Measurements from ENCODE around the gene EIPR1. TPM values are rescaled to one million over a fixed set of nuclear protein-coding genes. Genes with fewer than 3 reads are reported as not detected.
"Not testable (repeated sequence)": the region's sequence is repeated elsewhere in the genome, so short reads cannot be mapped to it uniquely, and the experiment has no call there.

EIPR1 gene
- total RNA-seq, 2 experiments from 2014 or later, result 38.3 to 43.1 TPM

GRCh38 chr2:3387644-3388411 lies 10.2 kb upstream of the EIPR1 start:
- H3K9me3 Mint-ChIP-seq, result no peaks in the 10 kb centered on the region
- H3K27ac Mint-ChIP-seq, result no peak overlapping the region
- H3K36me3 Mint-ChIP-seq, result peaks cover 16% of the 10 kb centered on the region
- H3K4me1 Mint-ChIP-seq, result peaks cover 29% of the 10 kb centered on the region
- no peak for DNase-seq
- H3K27me3 Mint-ChIP-seq, result no peaks in the 10 kb centered on the region
- H3K4me3 Mint-ChIP-seq, result no peak overlapping the region

- Mint-ChIP-seq H3K27ac (no peak overlapping the region), H3K9me3 (no peaks in the 10 kb centered on the region), H3K27me3 (no peaks in the 10 kb centered on the region), H3K4me3 (no peak overlapping the region), H3K36me3 (peaks cover 16% of the 10 kb centered on the region), H3K4me1 (peaks cover 24% of the 10 kb centered on the region)
- no peak for DNase-seq
Measured at GRCh38 chr2:3387011-3387410, 9.4 kb upstream of the EIPR1 start.

GRCh38 chr2:3386448-3386958 lies 8.9 kb upstream of the EIPR1 start:
- Mint-ChIP-seq H3K27me3 (no peaks in the 10 kb centered on the region), H3K36me3 (peaks cover 20% of the 10 kb centered on the region), H3K4me1 (peaks cover 24% of the 10 kb centered on the region), H3K9me3 (no peaks in the 10 kb centered on the region), H3K27ac (no peak overlapping the region), H3K4me3 (no peak overlapping the region)
- no peak for DNase-seq

DNA sequence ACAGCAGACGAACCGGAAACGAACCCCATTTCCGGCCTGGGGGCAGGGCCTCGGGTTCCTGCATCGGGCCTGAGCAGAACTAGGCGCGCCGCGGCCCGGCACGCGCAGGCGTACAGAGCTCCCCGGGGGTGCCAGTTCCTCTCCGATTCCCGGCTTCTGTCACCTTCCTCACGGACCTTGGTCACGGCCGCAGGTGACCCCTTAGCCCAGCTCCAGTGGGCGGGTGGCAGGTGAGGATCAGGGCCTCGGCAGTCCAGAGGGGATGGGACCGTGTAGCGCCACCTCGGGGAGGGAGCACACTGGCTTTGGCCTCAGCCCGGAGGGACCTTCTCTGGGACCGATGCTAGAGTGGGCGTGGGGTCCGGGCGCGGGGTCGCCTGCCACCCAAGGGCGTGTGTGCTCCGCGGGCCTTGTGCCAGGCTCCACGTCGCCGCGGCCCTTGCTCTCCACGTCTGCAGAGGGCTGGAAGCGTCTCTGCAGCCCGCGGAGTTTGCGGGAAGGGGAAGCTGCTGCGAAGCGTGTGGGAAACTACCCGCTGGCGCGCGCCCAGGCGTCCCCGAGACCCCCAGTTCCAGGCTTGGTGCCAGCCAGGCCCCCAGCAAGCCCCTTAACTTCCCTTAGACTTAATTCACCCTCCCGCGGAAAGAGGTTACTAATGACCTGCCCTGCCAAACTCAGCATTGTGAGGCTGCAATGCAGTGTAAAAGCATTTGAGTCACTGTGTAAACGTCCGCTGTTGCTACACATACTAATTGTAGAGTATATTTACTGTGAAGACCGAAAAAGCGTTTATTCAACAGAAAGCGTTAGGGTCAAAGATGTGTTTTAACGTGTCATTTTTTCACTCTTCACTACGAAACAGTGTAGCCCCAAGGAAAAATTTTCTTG lies 2.3 kb upstream of the EIPR1 start, which contains the start of gene TRAPPC12:
Gene TRAPPC12 (plus strand): TSS at position 48 of the 888 bp plus-strand sequence. CDS start 7,930 bp downstream, outside the sequence.
- peak within 1 kb of the TSS; percentile 98 for H3K27ac Mint-ChIP-seq
- H3K4me1 Mint-ChIP-seq, result peaks cover 43% of the 10 kb centered on the region
- no peaks in the 10 kb centered on the region for H3K27me3 Mint-ChIP-seq
- H3K4me3 Mint-ChIP-seq, result peak within 1 kb of the TSS; percentile 99
- H3K36me3 Mint-ChIP-seq, result peaks cover 12% of the 10 kb centered on the region
- H3K9me3 Mint-ChIP-seq, result no peaks in the 10 kb centered on the region
- DNase-seq, result peak; percentile 94

GRCh38 chr2:3379339-3379646 lies 1.7 kb upstream of the EIPR1 start:
- Mint-ChIP-seq H3K4me1 (peaks cover 38% of the 10 kb centered on the region), H3K36me3 (peaks cover 12% of the 10 kb centered on the region), H3K9me3 (no peaks in the 10 kb centered on the region), H3K4me3 (peak overlapping the region; percentile 99), H3K27me3 (no peaks in the 10 kb centered on the region), H3K27ac (peak overlapping the region; percentile 98)
- no peak for DNase-seq

- Mint-ChIP-seq H3K27me3 (no peaks in the 10 kb centered on the region), H3K4me3 (peak overlapping the region; percentile 99), H3K27ac (peak overlapping the region; percentile 98), H3K9me3 (no peaks in the 10 kb centered on the region), H3K4me1 (peaks cover 34% of the 10 kb centered on the region), H3K36me3 (peaks cover 10% of the 10 kb centered on the region)
- DNase-seq, result peak; percentile 42
Measured at GRCh38 chr2:3377279-3377611, 373 bp downstream of the EIPR1 start.

GRCh38 chr2:3376821-3377220 lies 797 bp downstream of the EIPR1 start:
- peak overlapping the region; percentile 98 for H3K27ac Mint-ChIP-seq
- H3K4me1 Mint-ChIP-seq, result peaks cover 33% of the 10 kb centered on the region
- peak overlapping the region; percentile 99 for H3K4me3 Mint-ChIP-seq
- no peaks in the 10 kb centered on the region for H3K9me3 Mint-ChIP-seq
- DNase-seq, result no peak
- peaks cover 9% of the 10 kb centered on the region for H3K36me3 Mint-ChIP-seq
- no peaks in the 10 kb centered on the region for H3K27me3 Mint-ChIP-seq

GRCh38 chr2:3369340-3370181 lies 8.1 kb downstream of the EIPR1 start:
- H3K36me3 Mint-ChIP-seq, result peaks cover 27% of the 10 kb centered on the region
- H3K27ac Mint-ChIP-seq, H3K4me3 Mint-ChIP-seq, H3K27me3 Mint-ChIP-seq, H3K9me3 Mint-ChIP-seq, DNase-seq: not testable (repeated sequence)
- peaks cover 12% of the 10 kb centered on the region for H3K4me1 Mint-ChIP-seq

DNA sequence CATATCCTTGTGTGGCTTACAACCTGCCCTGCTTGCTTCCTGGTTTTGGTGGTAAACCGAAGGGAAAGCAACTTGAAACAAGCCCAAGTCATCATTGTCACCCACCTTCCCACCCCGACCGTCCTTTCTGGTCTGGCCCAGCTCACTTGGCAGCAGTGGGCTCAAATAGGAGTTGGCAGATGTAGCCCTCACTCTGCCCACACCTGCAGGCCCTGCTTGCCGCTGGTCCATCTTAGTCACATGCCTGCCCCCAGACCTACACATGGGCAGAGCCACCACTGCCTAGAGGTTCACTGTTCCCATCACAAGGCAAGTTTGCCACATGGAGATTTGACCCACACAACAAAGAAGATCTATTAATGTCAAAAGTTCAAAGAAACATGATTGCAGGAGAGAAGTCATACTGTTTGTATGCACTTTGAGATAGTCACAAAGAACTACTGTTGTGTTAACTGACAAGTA lies 9.3 kb downstream of the EIPR1 start:
- no peak for DNase-seq
- peaks cover 15% of the 10 kb centered on the region for H3K4me1 Mint-ChIP-seq
- no peak overlapping the region for H3K27ac Mint-ChIP-seq
- no peaks in the 10 kb centered on the region for H3K9me3 Mint-ChIP-seq
- peaks cover 27% of the 10 kb centered on the region for H3K36me3 Mint-ChIP-seq
- no peaks in the 10 kb centered on the region for H3K27me3 Mint-ChIP-seq
- no peak overlapping the region for H3K4me3 Mint-ChIP-seq

DNA sequence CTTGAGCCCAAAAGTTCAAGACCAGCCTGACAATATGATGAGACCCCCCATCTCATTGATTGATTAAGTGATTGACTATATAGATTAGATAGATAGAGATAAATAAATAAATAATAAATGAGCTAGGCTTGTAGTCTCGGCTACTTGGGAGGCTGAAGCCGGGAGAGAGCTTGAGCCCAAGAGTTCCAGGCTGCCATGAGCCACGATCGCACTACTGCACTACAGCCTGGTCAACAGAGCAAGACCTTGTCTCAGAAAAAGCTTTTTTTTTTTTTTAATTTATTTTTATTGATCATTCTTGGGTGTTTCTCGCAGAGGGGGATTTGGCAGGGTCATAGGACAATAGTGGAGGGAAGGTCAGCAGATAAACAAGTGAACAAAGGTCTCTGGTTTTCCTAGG lies 12.4 kb downstream of the EIPR1 start:
- Mint-ChIP-seq H3K27ac (no peak overlapping the region), H3K9me3 (no peaks in the 10 kb centered on the region), H3K27me3 (no peaks in the 10 kb centered on the region), H3K4me1 (peaks cover 31% of the 10 kb centered on the region), H3K36me3 (peaks cover 16% of the 10 kb centered on the region), H3K4me3 (no peak overlapping the region)
- no peak for DNase-seq

- Mint-ChIP-seq H3K9me3 (no peaks in the 10 kb centered on the region), H3K4me3 (no peak overlapping the region), H3K27me3 (no peaks in the 10 kb centered on the region), H3K27ac (no peak overlapping the region), H3K36me3 (peaks cover 5% of the 10 kb centered on the region), H3K4me1 (peaks cover 43% of the 10 kb centered on the region)
- no peak for DNase-seq
Measured at GRCh38 chr2:3361518-3362389, 15.9 kb downstream of the EIPR1 start.

GRCh38 chr2:3357926-3358325 lies 19.7 kb downstream of the EIPR1 start:
- Mint-ChIP-seq H3K4me3 (no peak overlapping the region), H3K27me3 (no peaks in the 10 kb centered on the region), H3K27ac (no peak overlapping the region), H3K4me1 (peaks cover 37% of the 10 kb centered on the region), H3K9me3 (no peaks in the 10 kb centered on the region), H3K36me3 (peaks cover 16% of the 10 kb centered on the region)
- no peak for DNase-seq

- Mint-ChIP-seq H3K36me3 (peaks cover 20% of the 10 kb centered on the region), H3K4me1 (peaks cover 32% of the 10 kb centered on the region)
- not testable (repeated sequence) for H3K4me3 Mint-ChIP-seq, H3K27me3 Mint-ChIP-seq, H3K9me3 Mint-ChIP-seq, H3K27ac Mint-ChIP-seq, DNase-seq
Measured at GRCh38 chr2:3357446-3357845, 20.2 kb downstream of the EIPR1 start.

DNA sequence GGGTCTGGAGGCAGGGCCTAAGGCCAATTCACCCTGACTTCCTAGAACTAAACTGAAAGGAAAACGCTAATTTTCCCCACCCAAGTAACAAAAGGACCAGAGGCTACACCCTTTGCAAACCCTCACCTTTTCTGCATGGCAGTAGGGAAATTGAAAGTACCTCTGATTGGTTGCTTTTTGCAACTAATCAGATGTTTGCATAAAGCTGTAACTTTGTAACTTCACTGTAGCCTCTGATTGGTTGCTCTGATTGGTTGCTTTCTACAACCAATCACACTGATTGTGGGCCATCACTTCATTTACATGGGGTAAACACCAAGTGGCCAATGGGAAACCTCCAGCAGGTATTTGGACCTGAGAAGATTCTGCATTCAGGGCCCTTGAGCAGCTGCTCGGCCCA lies 20.8 kb downstream of the EIPR1 start:
- H3K9me3 Mint-ChIP-seq, result no peaks in the 10 kb centered on the region
- H3K4me3 Mint-ChIP-seq, result no peak overlapping the region
- no peaks in the 10 kb centered on the region for H3K27me3 Mint-ChIP-seq
- peaks cover 29% of the 10 kb centered on the region for H3K4me1 Mint-ChIP-seq
- no peak for DNase-seq
- H3K27ac Mint-ChIP-seq, result peak overlapping the region; percentile 45
- peaks cover 23% of the 10 kb centered on the region for H3K36me3 Mint-ChIP-seq
